H1 (cell line): ENCODE data around the gene HDAC9. TPM values are rescaled to one million over a fixed set of nuclear protein-coding genes. Genes with fewer than 3 reads are reported as not detected.

Experiments used
- CBX5 ChIP-seq: fragments of 300-800, 300-1000 bp; sonication (generic); IDR thresholded peaks from 2 replicates; pipeline ENCODE4 v1.7.1; 2016; ENCODE audit warnings: antibody characterized with exemption, low read length, low read depth
- CBX8 ChIP-seq: fragments of 300-800, 300-1000 bp; sonication (generic); IDR thresholded peaks from 2 replicates; pipeline ENCODE4 v1.7.1; 2016; ENCODE audit warnings: low read depth, low read length, borderline replicate concordance
- CHD2 ChIP-seq: IDR thresholded peaks from 2 replicates; pipeline ENCODE4 v1.6.1; 2012; ENCODE audit warnings: low read length, improper control_type of control experiment
- FOSL1 ChIP-seq: IDR thresholded peaks from 2 replicates; pipeline ENCODE4 v1.6.1; 2011; ENCODE audit warnings: mild to moderate bottlenecking, low read depth, low read length, moderate library complexity; ENCODE audit not compliant: insufficient read depth
- NANOG ChIP-seq: IDR thresholded peaks from 2 replicates; pipeline ENCODE4 v1.6.1; 2011; ENCODE audit warnings: low read length, low read depth, mild to moderate bottlenecking, inconsistent platforms; ENCODE audit not compliant: insufficient read depth, poor library complexity, severe bottlenecking
- RAD21 ChIP-seq, 2 experiments: IDR thresholded peaks in 1 of 2; conservative IDR thresholded peaks in 1 of 2; 2 replicates each; pipeline ENCODE4 v1.6.1; 2011; ENCODE audit warnings: low read depth in 2 of 2, low read length in 2 of 2, improper control_type of control experiment in 1 of 2, inconsistent platforms in 1 of 2, mild to moderate bottlenecking in 1 of 2, moderate library complexity in 1 of 2
- SAP30 ChIP-seq: fragments of 300-600 bp; sonication (generic); IDR thresholded peaks from 2 replicates; pipeline ENCODE4 v1.7.1; 2012; ENCODE audit warnings: low read length, moderate library complexity, mild to moderate bottlenecking, inconsistent platforms; ENCODE audit not compliant: insufficient read depth, insufficient replicate concordance
- SRF ChIP-seq: IDR thresholded peaks from 2 replicates; pipeline ENCODE4 v1.6.1; 2011; ENCODE audit warnings: mild to moderate bottlenecking, low read depth, low read length, moderate library complexity
- USF2 ChIP-seq: IDR thresholded peaks from 2 replicates; pipeline ENCODE4 v1.6.1; 2011; ENCODE audit warnings: low read length, improper control_type of control experiment
- polyA plus RNA-seq, 7 experiments: library from polyadenylated mRNA; depleted of rRNA in 3 of 7; stranded (reverse) in 5 of 7; unstranded in 2 of 7; fragments of >200 nt in 5 of 7; fragments of 200-250 nt in 2 of 7; gene quantifications; 1 replicate in 5 of 7; 2 replicates in 1 of 7; 4 replicates in 1 of 7; pipeline versions ENCODE4 v1.2.1 to v1.2.3, GENCODE V29; 2011 to 2013; ENCODE audit warnings: missing spikeins in 2 of 7, mixed read lengths in 2 of 7
- total RNA-seq: library from RNA; stranded (reverse); fragmentation: NEBNext Ultra II Directional; extraction: Animal tissue kit (Norgen Biotek cat#: 25700); gene quantifications from 2 replicates; pipeline ENCODE4 v1.2.1, GENCODE V29; 2021
- TF ChIP-seq, protein P1 (sequence below): fragments of 300-600 bp; sonication (generic); IDR thresholded peaks from 2 replicates; pipeline ENCODE4 v1.7.1; 2012; ENCODE audit warnings: low read length, moderate library complexity, mild to moderate bottlenecking, inconsistent platforms; ENCODE audit not compliant: insufficient replicate concordance

HDAC9 gene
- total and polyA plus RNA-seq, 2 of the 8 experiments (the other 6 are each of a cell fraction or from before 2014, with no cell fraction given): 9.5 to 13.1 TPM

- TF ChIP-seq, protein P1, sequence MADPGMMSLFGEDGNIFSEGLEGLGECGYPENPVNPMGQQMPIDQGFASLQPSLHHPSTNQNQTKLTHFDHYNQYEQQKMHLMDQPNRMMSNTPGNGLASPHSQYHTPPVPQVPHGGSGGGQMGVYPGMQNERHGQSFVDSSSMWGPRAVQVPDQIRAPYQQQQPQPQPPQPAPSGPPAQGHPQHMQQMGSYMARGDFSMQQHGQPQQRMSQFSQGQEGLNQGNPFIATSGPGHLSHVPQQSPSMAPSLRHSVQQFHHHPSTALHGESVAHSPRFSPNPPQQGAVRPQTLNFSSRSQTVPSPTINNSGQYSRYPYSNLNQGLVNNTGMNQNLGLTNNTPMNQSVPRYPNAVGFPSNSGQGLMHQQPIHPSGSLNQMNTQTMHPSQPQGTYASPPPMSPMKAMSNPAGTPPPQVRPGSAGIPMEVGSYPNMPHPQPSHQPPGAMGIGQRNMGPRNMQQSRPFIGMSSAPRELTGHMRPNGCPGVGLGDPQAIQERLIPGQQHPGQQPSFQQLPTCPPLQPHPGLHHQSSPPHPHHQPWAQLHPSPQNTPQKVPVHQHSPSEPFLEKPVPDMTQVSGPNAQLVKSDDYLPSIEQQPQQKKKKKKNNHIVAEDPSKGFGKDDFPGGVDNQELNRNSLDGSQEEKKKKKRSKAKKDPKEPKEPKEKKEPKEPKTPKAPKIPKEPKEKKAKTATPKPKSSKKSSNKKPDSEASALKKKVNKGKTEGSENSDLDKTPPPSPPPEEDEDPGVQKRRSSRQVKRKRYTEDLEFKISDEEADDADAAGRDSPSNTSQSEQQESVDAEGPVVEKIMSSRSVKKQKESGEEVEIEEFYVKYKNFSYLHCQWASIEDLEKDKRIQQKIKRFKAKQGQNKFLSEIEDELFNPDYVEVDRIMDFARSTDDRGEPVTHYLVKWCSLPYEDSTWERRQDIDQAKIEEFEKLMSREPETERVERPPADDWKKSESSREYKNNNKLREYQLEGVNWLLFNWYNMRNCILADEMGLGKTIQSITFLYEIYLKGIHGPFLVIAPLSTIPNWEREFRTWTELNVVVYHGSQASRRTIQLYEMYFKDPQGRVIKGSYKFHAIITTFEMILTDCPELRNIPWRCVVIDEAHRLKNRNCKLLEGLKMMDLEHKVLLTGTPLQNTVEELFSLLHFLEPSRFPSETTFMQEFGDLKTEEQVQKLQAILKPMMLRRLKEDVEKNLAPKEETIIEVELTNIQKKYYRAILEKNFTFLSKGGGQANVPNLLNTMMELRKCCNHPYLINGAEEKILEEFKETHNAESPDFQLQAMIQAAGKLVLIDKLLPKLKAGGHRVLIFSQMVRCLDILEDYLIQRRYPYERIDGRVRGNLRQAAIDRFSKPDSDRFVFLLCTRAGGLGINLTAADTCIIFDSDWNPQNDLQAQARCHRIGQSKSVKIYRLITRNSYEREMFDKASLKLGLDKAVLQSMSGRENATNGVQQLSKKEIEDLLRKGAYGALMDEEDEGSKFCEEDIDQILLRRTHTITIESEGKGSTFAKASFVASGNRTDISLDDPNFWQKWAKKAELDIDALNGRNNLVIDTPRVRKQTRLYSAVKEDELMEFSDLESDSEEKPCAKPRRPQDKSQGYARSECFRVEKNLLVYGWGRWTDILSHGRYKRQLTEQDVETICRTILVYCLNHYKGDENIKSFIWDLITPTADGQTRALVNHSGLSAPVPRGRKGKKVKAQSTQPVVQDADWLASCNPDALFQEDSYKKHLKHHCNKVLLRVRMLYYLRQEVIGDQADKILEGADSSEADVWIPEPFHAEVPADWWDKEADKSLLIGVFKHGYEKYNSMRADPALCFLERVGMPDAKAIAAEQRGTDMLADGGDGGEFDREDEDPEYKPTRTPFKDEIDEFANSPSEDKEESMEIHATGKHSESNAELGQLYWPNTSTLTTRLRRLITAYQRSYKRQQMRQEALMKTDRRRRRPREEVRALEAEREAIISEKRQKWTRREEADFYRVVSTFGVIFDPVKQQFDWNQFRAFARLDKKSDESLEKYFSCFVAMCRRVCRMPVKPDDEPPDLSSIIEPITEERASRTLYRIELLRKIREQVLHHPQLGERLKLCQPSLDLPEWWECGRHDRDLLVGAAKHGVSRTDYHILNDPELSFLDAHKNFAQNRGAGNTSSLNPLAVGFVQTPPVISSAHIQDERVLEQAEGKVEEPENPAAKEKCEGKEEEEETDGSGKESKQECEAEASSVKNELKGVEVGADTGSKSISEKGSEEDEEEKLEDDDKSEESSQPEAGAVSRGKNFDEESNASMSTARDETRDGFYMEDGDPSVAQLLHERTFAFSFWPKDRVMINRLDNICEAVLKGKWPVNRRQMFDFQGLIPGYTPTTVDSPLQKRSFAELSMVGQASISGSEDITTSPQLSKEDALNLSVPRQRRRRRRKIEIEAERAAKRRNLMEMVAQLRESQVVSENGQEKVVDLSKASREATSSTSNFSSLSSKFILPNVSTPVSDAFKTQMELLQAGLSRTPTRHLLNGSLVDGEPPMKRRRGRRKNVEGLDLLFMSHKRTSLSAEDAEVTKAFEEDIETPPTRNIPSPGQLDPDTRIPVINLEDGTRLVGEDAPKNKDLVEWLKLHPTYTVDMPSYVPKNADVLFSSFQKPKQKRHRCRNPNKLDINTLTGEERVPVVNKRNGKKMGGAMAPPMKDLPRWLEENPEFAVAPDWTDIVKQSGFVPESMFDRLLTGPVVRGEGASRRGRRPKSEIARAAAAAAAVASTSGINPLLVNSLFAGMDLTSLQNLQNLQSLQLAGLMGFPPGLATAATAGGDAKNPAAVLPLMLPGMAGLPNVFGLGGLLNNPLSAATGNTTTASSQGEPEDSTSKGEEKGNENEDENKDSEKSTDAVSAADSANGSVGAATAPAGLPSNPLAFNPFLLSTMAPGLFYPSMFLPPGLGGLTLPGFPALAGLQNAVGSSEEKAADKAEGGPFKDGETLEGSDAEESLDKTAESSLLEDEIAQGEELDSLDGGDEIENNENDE: no peak
- no peak for TF ChIP-seq RAD21 (IDR thresholded peaks at IDR 0.05 in 1 of 2, conservative IDR thresholded peaks at IDR 0.05 in 1 of 2; ENCODE audit: low read depth in 2 of 2, low read length in 2 of 2)
- no peak for TF ChIP-seq NANOG
- TF ChIP-seq SRF: no peak
- TF ChIP-seq SAP30: no peak
- TF ChIP-seq USF2: no peak
- TF ChIP-seq CHD2: no peak
- no peak for TF ChIP-seq CBX5
- no peak for TF ChIP-seq CBX8
- no peak for TF ChIP-seq FOSL1
- TF ChIP-seq, all 59 proteins: peak for 0
These were observed 212.7 kb downstream of the HDAC9 start (continued) for GRCh38 chr7:18708204-18708603.
